T-helper 17 cell (primary cell): ENCODE data around the gene TEX19. TPM values are rescaled to one million over a fixed set of nuclear protein-coding genes. Genes with fewer than 3 reads are reported as not detected.
"Not testable (repeated sequence)": the region's sequence is repeated elsewhere in the genome, so short reads cannot be mapped to it uniquely, and the experiment has no call there.

Source experiments
- ATAC-seq: fragments of 150-1000 bp; cut with Tn5 transposase; 2 replicates; pipeline ENCODE4 v1.10.0; 2021; ENCODE audit warnings: mild to moderate bottlenecking, moderate library complexity
- DNase-seq, 3 donors: peaks; one replicate each; pipeline versions ENCODE4 v3.0.0 to v3.0.0-alpha.2; 2020 to 2021
- H3K9me3 ChIP-seq: one replicate; pipeline ENCODE4 v1.7.0; 2013; ENCODE audit warnings: low read length, mild to moderate bottlenecking; ENCODE audit not compliant: control insufficient read depth, poor library complexity, severe bottlenecking
- H3K27ac Mint-ChIP-seq: one replicate; pipeline ENCODE4 v1.8.0; 2022; ENCODE audit warnings: mild to moderate bottlenecking, moderate library complexity, mixed read lengths
- H3K27me3 Mint-ChIP-seq: one replicate; pipeline ENCODE4 v1.8.0; 2022; ENCODE audit warnings: mixed read lengths
- H3K36me3 Mint-ChIP-seq: one replicate; pipeline ENCODE4 v1.8.0; 2022; ENCODE audit warnings: low read depth, mixed read lengths
- H3K4me1 Mint-ChIP-seq: one replicate; pipeline ENCODE4 v1.8.0; 2022; ENCODE audit warnings: mild to moderate bottlenecking, mixed read lengths
- H3K4me3 Mint-ChIP-seq: one replicate; pipeline ENCODE4 v1.8.0; 2022; ENCODE audit warnings: mild to moderate bottlenecking, moderate library complexity, mixed read lengths
- total RNA-seq, 4 donors: library from RNA in 2 of 4; stranded (reverse) in 2 of 4; gene quantifications; one replicate each; pipeline ENCODE4 v1.2.3 and lab custom pipeline; 2022 to 2026

TEX19 gene
- total RNA-seq, 2 donors from 2014 or later: not detected

DNA sequence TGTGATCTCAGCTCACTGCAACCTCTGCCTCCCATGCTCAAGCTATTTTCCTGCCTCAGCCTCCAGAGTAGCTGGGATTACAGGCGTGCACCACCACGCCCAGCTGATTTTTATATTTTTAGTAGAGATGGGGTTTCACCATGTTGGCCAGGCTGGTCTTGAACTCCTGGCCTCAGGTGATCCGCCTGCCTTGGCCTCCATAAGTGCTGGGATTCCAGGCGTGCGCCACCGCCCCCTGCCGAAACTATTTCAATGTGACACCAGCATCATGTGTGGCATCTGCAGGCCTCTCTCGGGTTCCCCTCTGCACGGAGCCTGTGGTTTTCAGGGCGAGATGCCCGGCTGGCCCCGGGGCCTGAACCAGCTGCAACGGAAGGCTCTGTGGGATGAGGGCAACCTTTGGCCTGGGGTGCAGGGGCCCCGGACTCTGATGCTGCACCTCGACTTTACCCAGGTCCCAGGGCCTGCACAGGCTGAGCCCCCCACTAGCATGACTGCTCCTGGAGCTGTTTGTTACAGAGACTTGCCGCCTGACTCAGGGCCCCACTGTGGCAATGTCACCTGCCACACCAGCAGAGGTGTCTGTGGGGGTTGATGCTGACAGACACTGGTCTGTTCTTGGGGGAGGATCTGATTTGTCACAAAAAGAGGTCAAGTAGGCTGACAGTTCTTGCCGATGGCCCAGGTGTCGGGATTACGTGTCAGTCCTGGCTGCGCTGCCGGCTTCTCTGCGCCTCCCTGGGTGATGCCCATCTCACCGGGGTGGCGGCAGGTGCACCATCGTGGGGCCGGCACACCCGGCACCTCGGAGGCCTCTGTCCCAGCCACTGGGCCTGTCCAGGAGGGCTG is 8.6 kb upstream of the TEX19 start:
- H3K36me3 Mint-ChIP-seq: no peaks in the 10 kb centered on the region
- peaks cover 7% of the 10 kb centered on the region for H3K4me1 Mint-ChIP-seq
- no peak overlapping the region for H3K4me3 Mint-ChIP-seq
- H3K27me3 Mint-ChIP-seq: peaks cover 20% of the 10 kb centered on the region
- ATAC-seq (no peak), DNase-seq (no peak)
- peak overlapping the region; percentile 37 for H3K27ac Mint-ChIP-seq
- no peaks in the 10 kb centered on the region for H3K9me3 ChIP-seq

GRCh38 chr17:82351254-82351712 is 7.8 kb upstream of the TEX19 start:
- Mint-ChIP-seq H3K4me3 (no peak overlapping the region), H3K27ac (no peak overlapping the region), H3K27me3 (peaks cover 20% of the 10 kb centered on the region), H3K4me1 (peaks cover 6% of the 10 kb centered on the region), H3K36me3 (no peaks in the 10 kb centered on the region)
- DNase-seq (no peak), ATAC-seq (no peak)
- H3K9me3 ChIP-seq: no peaks in the 10 kb centered on the region

GRCh38 chr17:82351713-82352488 is 7.1 kb upstream of the TEX19 start:
- H3K9me3 ChIP-seq: no peaks in the 10 kb centered on the region
- peaks cover 4% of the 10 kb centered on the region for H3K4me1 Mint-ChIP-seq
- no peak overlapping the region for H3K4me3 Mint-ChIP-seq

DNA sequence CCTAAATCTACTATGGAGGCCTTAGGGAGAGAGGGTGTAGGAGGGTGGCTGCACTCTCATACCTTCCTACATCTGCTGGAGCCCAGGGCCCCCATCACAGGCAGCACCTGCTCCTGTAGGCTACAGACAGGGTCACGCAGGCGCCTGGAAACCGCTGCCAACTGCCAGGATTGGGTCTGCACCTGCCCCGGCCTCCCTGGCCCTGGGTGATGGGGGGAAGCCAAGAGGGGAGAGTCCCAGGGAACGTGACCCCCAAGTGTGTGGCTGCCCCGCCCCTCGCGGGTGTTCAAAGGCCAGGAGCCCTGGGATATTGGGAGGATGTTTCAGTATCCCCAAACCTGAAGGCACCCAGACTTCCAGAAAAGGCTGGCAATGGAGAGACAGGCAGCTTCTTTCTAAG is 5.6 kb upstream of the TEX19 start:
- Mint-ChIP-seq H3K36me3 (peaks cover 3% of the 10 kb centered on the region), H3K27me3 (peaks cover 30% of the 10 kb centered on the region), H3K4me1 (peaks cover 8% of the 10 kb centered on the region), H3K27ac (no peak overlapping the region), H3K4me3 (no peak overlapping the region)
- H3K9me3 ChIP-seq: no peaks in the 10 kb centered on the region
- no peak for DNase-seq
- ATAC-seq: no peak

More at GRCh38 chr17:82351713-82352488, 7.1 kb upstream of the TEX19 start:
- peak; percentile 65 to 71 (median 66) for DNase-seq
- Mint-ChIP-seq H3K27ac (no peak overlapping the region), H3K27me3 (peaks cover 20% of the 10 kb centered on the region), H3K36me3 (no peaks in the 10 kb centered on the region)
- peak; percentile 90 for ATAC-seq

GRCh38 chr17:82354804-82355308 is 4.2 kb upstream of the TEX19 start:
- DNase-seq: no peak
- Mint-ChIP-seq H3K4me1 (peaks cover 11% of the 10 kb centered on the region), H3K27me3 (peaks cover 28% of the 10 kb centered on the region), H3K36me3 (peaks cover 8% of the 10 kb centered on the region), H3K27ac (no peak overlapping the region), H3K4me3 (no peak overlapping the region)
- ATAC-seq: no peak
- H3K9me3 ChIP-seq: no peaks in the 10 kb centered on the region

DNA sequence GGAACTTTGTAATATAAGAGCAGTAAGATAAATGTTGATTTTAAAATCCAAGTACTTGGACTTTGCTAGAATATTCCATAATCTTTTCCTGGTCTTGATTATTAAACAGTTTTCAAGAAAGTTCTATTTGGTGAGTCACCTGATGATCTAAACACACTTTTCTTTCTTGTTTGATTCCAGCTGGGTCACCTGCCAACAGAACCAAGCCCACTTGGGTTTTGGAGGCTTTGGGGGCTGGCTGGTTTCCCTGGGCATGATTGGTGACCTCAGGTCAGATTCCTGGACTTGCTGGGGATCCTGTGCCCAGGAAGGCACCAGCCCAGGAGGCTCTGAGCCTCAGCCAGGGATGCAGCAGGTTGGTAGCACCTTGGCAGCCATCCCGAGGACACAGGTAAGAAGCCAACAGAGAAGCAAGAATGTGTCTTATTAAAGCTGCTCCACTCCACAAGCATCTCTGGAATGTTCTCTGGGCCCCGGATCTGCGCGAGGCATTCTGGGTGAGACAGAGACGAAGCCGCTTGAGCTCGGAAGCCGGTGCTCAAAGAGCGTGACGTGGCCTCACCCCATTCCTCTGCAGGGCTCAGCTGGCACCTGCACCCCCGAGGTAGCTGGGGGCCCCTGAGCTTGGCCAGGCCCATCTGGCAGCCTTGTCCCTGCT is 3.1 kb upstream of the TEX19 start:
- no peak overlapping the region for H3K27ac Mint-ChIP-seq
- no peak for ATAC-seq
- H3K4me3 Mint-ChIP-seq: no peak overlapping the region
- DNase-seq: no peak
- no peaks in the 10 kb centered on the region for H3K9me3 ChIP-seq
- H3K27me3 Mint-ChIP-seq: peaks cover 28% of the 10 kb centered on the region
- H3K4me1 Mint-ChIP-seq: peaks cover 11% of the 10 kb centered on the region
- peaks cover 8% of the 10 kb centered on the region for H3K36me3 Mint-ChIP-seq

- no peak overlapping the region for H3K4me3 Mint-ChIP-seq
- ATAC-seq: no peak
- H3K27ac Mint-ChIP-seq: no peak overlapping the region
These were observed 2.1 kb upstream of the TEX19 start for GRCh38 chr17:82356845-82357355.

DNA sequence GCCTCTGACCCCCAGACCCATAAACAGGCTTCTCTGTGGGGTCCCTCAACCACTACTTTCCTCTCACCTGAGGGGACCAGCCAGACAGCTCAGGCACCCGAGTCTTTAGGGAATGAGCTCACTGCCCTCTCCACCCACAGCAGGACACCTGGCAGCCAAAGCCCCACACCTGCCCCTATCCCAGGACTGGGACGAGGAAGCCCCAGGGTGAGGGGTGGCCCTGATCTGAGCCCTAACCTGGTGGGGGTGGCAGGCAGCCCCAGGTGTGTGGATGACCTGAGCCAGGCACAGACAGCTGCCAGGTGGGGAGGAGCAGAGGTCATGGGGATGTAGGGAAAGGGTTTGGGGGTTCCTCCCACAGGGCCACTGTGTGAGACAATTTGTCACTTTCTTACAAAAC is 1.7 kb upstream of the TEX19 start:
- H3K4me1 Mint-ChIP-seq: peaks cover 6% of the 10 kb centered on the region
- H3K36me3 Mint-ChIP-seq: peaks cover 8% of the 10 kb centered on the region
- no peak for ATAC-seq
- no peaks in the 10 kb centered on the region for H3K9me3 ChIP-seq
- H3K27me3 Mint-ChIP-seq: peaks cover 20% of the 10 kb centered on the region
- H3K27ac Mint-ChIP-seq: no peak overlapping the region
- DNase-seq: no peak
- no peak overlapping the region for H3K4me3 Mint-ChIP-seq

More at GRCh38 chr17:82356845-82357355, 2.1 kb upstream of the TEX19 start:
- DNase-seq: no peak
- H3K36me3 Mint-ChIP-seq: peaks cover 8% of the 10 kb centered on the region
- no peaks in the 10 kb centered on the region for H3K9me3 ChIP-seq
- peaks cover 8% of the 10 kb centered on the region for H3K4me1 Mint-ChIP-seq
- peaks cover 21% of the 10 kb centered on the region for H3K27me3 Mint-ChIP-seq

DNA sequence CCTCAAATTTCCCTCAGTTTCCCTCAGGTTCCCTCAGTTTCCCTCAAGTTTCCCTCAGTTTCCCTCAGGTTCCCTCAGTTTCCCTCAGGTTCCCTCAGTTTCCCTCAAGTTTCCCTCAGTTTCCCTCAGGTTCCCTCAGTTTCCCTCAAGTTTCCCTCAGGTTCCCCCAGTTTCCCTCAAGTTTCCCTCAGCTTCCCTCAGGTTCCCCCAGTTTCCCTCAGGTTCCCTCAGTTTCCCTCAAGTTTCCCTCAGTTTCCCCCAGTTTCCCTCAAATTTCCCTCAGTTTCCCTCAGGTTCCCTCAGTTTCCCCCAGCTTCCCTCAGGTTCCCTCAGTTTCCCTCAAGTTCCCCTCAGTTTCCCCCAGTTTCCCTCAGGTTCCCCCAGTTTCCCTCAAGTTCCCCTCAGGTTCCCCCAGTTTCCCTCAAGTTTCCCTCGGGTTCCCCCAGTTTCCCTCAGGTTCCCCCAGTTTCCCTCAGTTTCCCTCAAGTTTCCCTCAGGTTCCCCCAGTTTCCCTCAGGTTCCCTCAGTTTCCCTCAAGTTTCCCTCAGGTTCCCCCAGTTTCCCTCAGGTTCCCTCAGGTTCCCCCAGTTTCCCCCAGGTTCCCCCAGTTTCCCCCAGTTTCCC is 516 bp downstream of the TEX19 start:
- not testable (repeated sequence) for H3K4me3 Mint-ChIP-seq, H3K4me1 Mint-ChIP-seq, DNase-seq, H3K27ac Mint-ChIP-seq, H3K9me3 ChIP-seq, ATAC-seq, H3K36me3 Mint-ChIP-seq
- peaks cover 21% of the 10 kb centered on the region for H3K27me3 Mint-ChIP-seq

DNA sequence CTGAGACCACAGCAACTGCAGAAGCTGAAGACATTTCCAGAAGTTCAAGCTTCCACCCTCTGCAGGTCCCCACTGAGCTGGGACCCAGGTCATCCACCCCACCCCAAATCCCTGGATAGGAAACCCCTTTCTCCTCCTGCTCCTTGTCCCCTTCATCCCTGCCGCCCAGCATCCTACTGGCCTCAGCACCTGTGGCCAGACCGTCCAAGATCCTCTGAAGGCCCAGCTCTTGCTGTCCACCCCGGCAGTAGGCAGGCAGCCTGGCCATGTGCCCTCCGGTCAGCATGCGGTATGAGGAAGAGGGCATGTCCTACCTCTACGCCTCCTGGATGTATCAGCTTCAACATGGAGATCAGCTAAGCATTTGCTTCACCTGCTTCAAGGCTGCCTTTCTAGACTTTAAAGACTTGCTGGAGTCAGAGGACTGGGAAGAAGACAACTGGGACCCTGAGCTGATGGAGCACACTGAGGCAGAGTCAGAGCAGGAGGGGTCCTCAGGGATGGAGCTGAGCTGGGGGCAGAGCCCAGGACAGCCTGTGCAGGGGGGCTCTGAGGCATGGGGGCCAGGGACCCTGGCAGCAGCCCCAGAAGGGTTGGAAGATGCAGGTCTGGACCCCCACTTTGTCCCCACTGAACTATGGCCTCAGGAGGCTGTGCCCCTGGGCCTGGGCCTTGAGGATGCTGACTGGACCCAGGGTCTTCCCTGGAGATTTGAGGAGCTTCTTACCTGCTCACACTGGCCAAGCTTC is 3.0 kb downstream of the TEX19 start:
- DNase-seq (no peak), ATAC-seq (no peak)
- Mint-ChIP-seq H3K4me3 (no peak overlapping the region), H3K36me3 (peaks cover 8% of the 10 kb centered on the region), H3K4me1 (peaks cover 6% of the 10 kb centered on the region), H3K27me3 (peaks cover 31% of the 10 kb centered on the region), H3K27ac (no peak overlapping the region)
- no peaks in the 10 kb centered on the region for H3K9me3 ChIP-seq

DNA sequence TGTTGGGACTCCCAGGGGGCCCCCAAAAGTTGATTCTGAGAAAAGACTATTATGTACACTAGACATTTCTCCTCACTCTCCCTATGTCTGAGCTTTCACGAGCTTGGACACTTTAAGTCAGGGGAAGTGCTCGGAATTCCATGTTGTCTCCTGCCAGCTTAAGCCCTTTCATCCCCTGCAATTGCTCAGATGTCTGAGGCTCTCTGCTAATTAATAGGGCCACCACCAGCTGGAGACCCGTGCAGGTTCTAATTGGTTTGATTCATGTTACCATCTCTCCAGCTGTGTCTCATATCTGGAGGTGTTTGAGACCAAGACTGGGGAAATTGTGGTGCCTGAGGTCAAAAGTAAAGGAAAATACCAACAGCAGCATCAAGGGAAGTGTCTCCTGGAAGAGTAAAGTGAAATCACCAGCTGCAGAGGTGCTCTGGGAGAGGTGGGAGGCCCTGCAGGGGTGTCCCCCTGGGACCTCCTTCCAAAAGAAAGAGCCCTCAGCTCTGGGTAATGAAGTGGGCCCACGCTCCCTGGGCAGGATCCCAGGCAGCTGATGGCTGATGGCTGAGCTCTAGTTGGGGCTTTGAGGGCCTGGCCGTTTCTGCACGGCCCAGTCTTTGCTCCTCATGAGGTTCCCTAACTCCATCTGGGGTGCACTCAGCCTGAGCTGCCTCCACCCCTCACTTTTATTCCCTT is 6.7 kb downstream of the TEX19 start:
- DNase-seq (no peak), ATAC-seq (no peak)
- Mint-ChIP-seq H3K36me3 (no peaks in the 10 kb centered on the region), H3K4me3 (no peak overlapping the region), H3K27ac (no peak overlapping the region), H3K4me1 (peaks cover 2% of the 10 kb centered on the region), H3K27me3 (peaks cover 38% of the 10 kb centered on the region)
- H3K9me3 ChIP-seq: no peaks in the 10 kb centered on the region
